Measurements from ENCODE around the gene SRGAP2B.
"Not testable (repeated sequence)": the region's sequence is repeated elsewhere in the genome, so short reads cannot be mapped to it uniquely, and the experiment has no call there.

DNA sequence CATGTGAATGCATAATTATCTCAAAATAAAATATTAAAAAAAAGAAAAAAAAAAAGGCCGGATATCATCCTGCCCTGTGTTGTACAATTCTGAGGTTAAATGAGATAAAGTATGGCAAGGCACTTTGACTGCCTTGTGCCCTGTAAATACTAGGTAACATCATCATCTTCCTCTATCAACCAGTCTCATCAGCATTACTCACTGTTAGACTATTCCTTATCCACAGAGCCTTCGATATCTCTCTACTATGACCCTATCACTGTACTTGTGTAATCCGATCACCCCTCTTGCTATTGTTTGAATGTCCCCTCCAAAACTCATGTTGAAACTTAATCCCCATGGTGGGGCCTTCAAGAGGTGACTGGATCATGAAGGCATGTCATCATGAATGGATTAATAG, 18.3 kb downstream of the SRGAP2B start:
- not testable (repeated sequence) for TF ChIP-seq PAX8 (IDR thresholded peaks at IDR 0.05); CHD2 (IDR thresholded peaks at IDR 0.05; ENCODE audit: borderline replicate concordance, low read depth, low read length); SMAD1 (IDR thresholded peaks at IDR 0.05; ENCODE audit: low read depth, partially characterized antibody); RAD21 (IDR thresholded peaks at IDR 0.05; ENCODE audit: insufficient read depth, low read depth, low read length); NR2F1 (conservative IDR thresholded peaks at IDR 0.05); EZH2 (IDR thresholded peaks at IDR 0.05; ENCODE audit: borderline replicate concordance, control insufficient read depth, low read depth, low read length); CTCF (IDR thresholded peaks at IDR 0.05 in 2 of 3, conservative IDR thresholded peaks at IDR 0.05 in 1 of 3; ENCODE audit: control insufficient read depth in 2 of 3, extremely low read depth in 1 of 3, insufficient read depth in 1 of 3, low read depth in 3 of 3, low read length in 3 of 3)

All from GM12878 (cell line).